Stimulated activated CD8-positive, alpha-beta memory T cell treated with anti-CD3 and anti-CD28 coated beads, Interleukin-4, amount 100 ng/mL, for 24 hours (primary cell): ENCODE measurements around the gene ACER2.

ENCODE experiments used
- DNase-seq: peaks from one replicate; pipeline ENCODE4 v3.0.0-alpha.2; 2020; ENCODE audit warnings: low read depth

ACER2 gene

GRCh38 chr9:19456426-19456825, 47.6 kb downstream of the ACER2 start:
- DNase-seq: no peak

DNA sequence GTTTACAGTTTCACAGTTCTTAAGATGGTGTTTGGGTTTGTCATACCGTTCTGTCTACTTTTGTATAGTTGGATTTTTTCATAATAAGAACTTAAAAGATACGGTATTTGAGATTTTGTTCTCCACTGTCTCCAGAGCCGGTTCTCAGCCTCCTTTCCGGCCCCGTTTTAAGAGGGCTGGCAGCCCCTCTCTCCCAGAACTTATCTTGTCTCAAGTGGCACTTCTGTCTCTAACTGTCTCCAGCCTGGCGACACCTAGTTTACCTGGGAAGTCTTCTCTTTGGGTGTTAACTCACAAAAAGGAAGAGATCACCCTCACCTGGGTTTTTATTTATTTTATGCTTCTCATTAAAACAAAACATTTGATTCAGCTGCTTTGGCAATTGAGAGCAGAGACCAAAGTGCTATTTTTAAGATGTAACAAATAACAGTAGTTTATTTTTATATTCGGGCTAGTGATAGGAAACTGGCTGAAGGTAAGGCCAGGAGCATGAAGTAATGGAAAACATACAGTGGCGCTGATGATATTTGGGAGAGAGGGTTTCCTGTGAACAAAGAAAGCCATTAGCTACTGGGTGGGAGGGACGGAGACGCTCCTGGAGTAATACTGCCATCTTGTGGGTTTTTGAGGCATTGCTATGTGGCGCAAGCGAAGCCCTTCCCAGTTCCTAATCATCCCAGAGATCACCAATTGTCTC, 48.3 kb downstream of the ACER2 start:
- peak; percentile 31 for DNase-seq

DNA sequence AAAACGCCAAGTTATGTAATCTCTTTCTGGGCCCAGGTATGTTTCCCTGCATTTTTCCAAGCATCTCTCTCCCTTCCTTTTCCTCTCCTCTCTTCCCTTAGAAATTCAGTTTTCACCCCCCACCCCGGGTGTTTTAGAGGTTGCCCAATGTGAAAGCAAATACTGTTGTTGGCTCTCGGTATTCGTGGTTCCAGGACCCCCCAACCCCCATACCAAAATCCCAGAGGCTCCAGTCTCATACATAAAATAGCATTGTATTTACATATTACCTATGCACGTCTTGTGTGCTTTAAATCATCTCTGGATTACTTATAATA, 48.8 kb downstream of the ACER2 start:
- DNase-seq: no peak

DNA sequence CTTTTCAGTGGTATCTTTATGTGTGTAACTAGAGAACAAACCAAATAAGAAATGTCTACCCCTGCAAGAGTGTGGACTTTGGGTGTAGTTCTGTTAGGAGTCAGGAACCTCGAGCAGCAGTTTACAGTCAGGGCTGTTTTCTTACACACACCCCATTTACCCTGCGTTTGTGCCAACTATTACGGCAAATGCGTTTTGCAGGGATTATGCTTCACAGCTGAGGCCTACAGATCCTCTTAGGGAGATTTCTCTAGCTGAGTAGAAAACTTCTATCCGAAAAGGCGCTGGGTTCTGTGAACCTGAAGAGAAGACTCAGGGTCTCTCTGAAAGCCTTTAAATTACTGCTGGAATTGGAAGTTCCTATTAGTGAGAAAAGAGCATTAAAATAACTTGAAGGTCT, 51.4 kb downstream of the ACER2 start:
- no peak for DNase-seq

GRCh38 chr9:19461135-19461534, 52.3 kb downstream of the ACER2 start:
- DNase-seq: no peak

DNA sequence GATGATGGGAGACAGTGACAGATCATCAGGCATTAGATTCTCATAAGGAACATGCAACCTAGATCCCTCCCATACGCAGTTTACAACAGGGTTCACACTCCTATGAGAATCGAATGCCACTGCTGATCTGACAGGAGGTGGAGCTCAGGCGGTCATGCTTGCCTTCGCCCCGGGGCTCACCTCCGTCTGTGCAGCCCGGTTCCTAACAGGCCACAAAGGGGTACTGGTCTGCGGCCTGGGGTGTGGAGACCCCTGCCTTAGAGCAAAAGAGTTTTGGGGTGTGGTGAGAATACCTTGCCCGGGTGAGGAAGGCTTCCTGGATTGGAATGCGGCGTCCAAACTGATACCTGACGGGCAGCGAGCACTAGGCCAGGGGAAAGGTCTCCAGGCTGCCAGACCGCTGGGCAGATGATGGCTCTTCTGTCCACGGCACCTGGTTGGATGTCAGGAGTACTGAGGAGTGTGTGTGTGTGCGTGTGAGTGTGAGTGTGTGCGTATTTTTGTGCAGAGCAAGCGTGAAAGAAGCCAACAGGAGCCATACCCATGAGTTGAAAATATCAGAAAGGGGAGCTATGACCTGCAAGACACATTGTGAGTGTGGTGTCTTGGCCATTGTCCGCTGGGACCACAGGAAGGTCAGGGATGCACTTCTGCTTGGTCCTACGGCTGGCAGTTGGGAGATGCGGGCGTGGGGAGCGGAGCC, 55.4 kb downstream of the ACER2 start:
- no peak for DNase-seq

DNA sequence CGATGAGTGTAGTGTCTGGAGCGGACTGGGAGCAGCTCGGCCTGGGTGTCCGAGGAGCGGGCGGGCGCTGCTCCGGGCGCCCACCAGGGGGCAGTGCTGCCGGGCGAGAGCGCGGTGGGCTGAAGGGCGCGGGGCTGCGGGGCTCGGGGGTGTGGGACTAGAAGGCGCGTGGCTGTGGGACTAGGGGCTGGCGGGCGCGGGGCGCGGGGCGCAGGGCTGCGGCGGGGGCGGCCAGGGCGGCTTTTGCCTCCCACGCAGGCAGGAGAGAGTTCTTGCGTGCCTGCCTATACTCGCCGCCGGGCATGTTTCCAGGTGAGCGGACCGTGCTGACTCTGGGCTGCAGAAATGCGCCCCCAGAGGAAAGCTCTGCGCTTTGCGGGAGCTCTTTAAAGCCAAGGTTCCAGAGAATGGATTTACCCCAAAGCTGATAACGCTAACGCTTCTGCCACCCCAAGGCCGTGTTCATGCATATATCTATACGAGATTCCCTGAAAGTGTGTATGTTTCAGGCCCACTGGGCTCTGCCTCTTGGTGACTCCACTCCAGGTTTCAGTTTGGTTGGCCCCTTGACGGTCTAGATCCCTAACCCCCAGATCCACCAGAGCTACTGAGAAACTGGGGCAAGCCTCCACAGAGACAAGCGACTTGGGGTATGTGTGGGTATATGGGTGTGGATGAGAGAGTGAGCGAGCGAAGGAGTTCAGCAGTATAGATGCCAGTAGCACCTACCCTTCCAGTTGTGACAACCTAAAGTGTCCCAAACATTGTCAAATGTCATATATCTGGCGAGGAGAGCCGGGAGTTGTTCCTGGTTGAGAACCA, 56.2 kb downstream of the ACER2 start:
- peak; percentile 48 for DNase-seq

DNA sequence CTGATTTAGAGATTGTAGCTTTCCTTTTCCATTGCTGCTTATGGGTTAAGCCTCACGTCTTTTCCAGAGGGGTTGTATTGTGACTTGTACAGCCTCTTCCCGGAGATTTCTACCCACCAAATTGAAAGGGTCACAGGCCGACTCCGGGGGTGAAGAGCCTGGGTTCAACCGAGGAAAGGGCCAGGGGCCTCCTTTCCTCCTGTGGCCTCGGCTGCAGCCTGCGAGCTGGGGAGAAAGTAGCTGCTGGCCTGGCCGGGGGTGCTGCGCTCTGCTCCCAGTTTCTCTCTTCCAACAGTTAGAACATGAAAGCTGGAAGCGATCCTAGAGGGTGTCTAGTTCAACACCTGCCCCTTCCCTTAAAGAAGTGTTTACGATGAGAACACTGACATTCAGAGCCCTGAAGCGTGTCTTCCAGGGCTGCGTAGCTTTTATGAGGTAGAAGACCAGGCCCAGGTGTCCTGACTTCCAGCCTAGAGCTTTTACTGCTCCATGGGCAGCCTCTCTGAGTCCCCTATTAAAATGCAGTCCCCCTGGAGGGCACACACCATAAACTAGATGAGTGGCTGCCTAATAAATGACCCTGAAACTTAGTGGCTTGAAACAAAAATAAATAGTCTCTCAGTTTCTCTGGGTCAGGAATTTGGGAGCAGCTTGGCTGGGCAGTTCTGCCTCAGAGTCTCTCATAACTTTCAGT, 56.9 kb downstream of the ACER2 start:
- no peak for DNase-seq

GRCh38 chr9:19466280-19466639, 57.5 kb downstream of the ACER2 start:
- DNase-seq: no peak

DNA sequence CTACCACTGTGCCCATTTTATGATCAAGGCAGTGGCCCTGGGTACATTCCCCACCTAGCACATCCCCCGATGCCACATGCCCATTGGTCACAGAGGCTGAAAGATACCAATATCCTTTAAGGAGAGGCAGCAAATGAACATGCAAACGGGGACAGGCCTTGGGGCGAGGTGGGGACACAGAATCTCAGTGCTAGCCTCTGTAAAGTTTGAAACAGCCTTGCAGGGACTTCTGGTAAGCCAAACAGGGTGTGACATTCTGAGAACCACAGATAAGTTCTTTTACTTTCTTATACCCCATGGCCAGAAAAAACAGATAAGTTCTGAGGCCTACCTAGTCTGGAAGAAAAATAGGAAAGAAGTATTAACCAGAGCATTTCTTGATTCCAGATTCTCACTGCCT, 60.5 kb downstream of the ACER2 start:
- no peak for DNase-seq

GRCh38 chr9:19470567-19470966, 61.8 kb downstream of the ACER2 start:
- DNase-seq: no peak

- DNase-seq: no peak
Measured at GRCh38 chr9:19470981-19471650, 62.3 kb downstream of the ACER2 start.

- no peak for DNase-seq
Measured at GRCh38 chr9:19471737-19472648, 63.2 kb downstream of the ACER2 start.

GRCh38 chr9:19473605-19474004, 64.8 kb downstream of the ACER2 start:
- no peak for DNase-seq

DNA sequence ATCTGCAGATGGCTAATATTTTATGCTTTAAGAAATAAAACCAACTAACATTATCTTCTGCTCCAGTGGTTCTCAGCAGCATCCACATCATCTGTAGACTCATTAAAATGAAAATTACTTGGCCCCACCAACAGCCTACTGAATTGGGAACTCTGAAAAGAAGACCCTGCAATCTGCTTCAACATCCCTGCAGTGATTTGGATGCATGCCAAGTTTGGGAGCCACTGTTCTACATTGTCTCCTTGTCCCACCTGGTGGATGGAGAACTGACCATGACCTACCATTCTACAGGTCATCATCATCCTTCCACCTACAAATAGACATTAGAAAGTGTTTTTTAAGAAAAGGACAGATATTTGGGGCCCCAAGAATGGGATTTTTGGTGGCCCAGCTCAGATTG, 71.1 kb downstream of the ACER2 start:
- DNase-seq: no peak

- no peak for DNase-seq
Measured at GRCh38 chr9:19480345-19480744, 71.5 kb downstream of the ACER2 start.

DNA sequence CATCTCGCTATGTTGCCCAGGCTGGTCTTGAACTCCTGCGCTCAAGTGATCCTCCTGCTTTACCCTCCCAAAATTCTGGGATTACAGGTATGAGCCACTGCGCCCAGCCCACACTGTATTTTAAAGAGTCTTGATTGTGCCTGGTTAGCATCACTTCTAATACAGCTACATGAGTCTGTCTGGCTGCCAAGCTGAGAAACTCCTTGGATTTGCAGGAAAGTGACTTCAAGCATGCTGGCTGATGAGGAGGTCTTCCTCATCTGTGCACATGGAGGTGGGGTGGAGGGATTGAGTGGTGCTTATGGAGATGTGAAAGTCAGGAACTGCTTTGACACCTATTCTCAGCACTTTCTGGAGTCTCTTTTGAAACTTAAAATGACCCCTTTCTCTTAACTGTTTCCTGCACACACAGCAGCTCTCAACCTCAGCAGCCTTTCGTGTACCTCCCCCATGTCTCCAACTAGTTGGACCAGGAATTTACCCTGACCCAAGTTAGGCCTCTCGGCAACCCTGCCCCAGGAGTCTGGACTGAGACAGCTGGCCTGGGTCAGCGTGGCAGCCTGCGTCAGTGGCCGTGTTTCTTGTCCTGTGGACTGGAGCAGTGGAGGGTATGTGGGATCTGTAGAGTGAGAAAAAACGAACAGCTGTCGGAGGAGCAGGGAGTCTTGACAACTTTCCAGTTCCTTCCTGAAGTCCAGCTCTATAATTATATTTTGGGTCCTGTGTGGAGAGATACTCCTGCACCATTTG, 72.5 kb downstream of the ACER2 start:
- no peak for DNase-seq

GRCh38 chr9:19481971-19482404, 73.2 kb downstream of the ACER2 start:
- no peak for DNase-seq

- DNase-seq: no peak
Measured at GRCh38 chr9:19484699-19485098, 75.9 kb downstream of the ACER2 start.

DNA sequence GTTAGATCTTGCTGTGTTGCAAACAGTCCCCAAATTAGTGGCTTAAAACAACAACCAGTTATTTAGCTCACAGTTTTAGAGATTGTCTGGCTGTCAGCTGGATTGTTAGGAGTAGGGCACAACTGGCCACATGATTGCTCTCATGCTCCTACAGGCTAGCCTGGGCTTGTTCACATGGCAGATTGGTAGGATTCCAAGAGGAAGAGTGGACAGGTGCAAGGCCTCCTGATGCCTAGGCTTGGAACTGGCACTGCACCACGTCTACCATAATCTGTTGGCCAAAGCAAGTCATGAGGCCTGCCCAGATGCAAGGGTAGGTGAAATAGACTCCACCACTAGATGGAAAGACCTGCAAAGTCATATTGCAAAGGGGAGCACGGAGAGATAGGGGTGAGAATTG, 76.4 kb downstream of the ACER2 start:
- DNase-seq: no peak
